ENCODE results near the gene SLC35E1.
"Not testable (repeated sequence)": the region's sequence is repeated elsewhere in the genome, so short reads cannot be mapped to it uniquely, and the experiment has no call there.

The SLC35E1 gene

DNA sequence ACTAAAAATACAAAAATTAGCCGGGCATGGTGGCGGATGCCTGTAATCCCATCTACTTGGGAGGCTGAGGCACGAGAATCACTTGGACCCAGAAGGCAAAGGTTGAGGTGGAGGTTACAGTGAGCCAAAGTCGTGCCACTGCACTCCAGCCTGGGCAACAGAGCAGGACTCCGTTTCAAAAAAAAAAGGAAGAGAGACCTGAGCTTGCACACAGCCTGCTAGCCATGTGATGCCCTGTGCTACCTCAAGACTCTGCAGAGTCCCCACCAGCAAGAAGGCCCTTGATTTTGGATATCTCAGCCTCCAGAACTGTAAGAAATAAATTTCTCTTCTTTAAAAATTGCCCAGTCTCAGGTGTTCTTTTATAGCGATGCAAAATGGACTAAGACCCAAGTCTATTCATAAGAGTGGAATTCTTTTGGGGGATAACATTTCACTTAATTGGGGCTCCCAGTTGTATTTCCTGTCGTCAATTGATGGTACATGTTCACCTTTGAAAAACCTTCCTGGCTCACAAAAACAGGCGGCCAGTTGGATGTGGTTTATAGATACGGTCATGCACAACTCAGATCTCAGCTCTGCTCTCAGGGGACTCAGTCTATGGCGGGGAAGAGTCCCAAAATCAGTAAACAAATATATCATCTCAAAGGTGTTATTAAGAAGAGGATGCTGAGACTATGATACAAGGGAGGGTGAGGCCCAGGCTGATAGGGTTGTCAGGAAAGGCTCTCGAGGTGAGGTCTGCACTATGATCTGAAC is 27.6 kb downstream of the SLC35E1 start:
- no peak for DNase-seq (ENCODE audit: low spot score)

DNA sequence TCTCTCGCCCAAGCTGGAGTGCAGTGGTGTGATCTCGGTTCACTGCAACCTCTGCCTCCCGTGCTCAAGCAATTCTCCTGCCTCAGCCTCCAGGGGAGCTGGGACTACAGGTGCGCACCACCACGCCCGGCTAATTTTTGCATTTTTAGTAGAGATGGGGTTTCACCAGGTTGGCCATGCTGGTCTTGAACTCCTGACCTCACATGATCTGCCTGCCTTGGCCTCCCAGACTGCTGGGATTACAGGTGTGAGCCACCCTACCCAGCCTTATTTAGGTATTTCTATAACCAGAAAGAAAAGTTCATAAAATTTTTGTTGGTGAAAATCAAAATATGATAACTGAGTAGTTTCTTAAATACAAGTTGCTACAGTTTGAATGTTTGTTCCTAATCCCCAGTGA is 28.5 kb downstream of the SLC35E1 start:
- DNase-seq (ENCODE audit: low spot score) = not testable (repeated sequence)

DNA sequence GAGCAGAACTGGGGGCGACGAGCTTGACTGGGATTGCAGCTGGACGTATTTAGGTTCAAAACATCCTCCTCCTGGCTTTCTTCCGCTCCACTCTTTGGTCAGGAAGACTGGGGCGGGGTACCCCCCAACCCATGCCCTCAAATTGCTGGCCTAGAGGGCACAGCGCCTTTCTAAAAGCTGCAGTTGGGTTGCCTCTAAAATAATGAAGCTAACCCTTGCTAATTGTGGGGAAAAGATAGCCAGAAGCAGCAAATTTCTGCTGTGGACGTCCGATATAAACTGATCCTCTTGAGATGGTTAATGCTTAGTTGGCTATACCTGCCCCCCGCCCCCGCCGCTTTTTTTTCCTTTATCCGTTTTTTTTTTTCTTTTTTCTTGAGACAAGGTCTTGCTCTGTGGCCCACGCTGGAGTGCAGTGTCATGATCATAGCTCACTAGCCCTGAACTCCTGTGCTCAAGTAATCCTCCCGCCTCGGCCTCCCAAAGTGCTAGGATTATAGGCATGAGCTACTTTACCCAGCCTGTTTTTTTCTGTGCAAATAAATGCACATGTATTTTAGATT is 29.2 kb downstream of the SLC35E1 start:
- no peak for DNase-seq (ENCODE audit: low spot score)

DNA sequence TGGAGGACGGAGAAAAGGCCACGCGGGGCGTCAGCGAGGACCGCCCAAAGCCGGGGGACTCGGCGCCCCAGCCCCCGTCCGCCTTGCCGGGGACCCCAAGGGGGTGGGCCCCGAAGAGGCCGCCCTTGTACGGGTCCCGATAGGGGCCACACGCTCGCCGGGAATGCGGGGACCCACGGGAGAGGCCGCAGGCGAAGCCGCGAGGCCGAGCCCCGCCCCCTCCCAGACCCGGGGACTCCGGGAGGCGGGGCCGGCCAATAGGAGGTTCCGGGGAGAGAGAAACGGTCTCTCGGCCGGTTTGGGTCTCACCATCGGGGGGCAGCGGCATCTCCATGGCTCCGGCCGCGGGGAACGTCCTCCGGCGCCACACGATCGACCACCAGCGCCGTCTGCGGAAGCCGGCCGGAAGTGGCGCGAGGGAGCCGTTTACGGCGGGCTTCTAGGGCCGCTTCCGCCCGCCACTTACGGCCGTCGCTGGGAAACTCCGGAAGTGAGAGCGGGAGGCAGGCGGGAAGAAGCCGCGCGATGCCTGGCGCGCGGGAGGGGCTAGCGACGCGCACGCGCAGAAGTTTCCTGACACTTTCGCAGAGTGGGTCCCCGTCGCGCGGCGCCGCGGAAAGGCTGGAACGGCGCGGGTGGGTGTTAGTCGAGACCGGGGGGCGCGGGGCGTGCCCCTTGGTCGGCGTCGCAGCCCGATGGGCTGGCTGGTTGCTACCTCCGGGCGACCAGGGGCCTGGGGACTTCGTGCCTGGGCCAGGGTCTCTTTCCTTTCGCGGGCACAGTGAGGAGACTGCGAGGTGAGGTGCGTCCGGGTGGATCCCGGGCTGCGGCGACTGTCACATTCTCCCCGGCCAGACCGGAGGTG is 29.9 kb downstream of the SLC35E1 start, which contains the start of gene CHERP:
Gene CHERP, minus strand, starts transcription at position 393 of the 865 bp plus-strand sequence. Its CDS starts 59 bp downstream, at position 334.
- DNase-seq (ENCODE audit: low spot score) = peak; percentile 89

DNA sequence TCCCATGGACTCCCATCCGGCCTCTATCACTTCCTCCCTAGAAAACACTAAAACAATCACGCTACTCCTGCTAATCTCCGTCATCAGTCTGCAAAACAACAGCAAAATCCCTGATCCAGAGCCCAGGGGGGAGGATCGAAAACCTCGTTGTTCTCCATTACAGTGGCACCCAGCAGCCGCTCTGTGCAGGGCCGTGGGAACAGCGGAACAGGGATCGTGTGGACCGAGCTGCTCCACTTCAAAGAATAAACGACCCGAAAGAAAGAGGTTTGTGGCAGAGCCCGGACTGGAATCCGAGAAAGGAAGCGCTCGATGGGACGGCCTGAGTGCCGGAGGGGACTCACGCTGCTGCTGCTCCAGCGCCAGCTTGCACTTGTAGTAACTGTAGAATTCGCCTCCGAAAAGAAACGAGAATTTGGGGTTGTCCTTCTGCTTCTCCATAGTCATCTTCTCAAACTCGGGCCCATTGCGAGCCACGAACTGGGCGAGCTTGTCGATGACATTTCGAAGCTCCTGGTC is 30.6 kb downstream of the SLC35E1 start:
- DNase-seq (ENCODE audit: low spot score) = no peak

DNA sequence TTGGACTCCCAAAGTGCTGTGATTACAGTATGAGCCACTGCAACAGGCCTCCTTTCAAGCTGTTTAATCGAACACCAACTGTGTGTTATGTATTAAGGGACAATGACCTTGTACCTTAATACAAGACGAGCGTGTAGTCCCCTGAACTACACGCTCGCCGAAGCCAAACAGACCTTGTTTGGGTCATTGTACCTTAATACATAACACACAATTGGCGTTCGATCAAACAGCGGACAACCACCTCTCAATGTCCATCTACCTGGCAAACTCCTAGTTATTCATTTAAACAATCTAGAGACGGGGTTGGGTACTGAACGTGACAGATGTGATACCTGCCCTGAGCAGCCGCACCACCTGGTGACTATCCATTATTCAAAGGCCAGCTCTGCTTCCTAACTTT is 31.3 kb downstream of the SLC35E1 start:
- no peak for DNase-seq (ENCODE audit: low spot score)

DNA sequence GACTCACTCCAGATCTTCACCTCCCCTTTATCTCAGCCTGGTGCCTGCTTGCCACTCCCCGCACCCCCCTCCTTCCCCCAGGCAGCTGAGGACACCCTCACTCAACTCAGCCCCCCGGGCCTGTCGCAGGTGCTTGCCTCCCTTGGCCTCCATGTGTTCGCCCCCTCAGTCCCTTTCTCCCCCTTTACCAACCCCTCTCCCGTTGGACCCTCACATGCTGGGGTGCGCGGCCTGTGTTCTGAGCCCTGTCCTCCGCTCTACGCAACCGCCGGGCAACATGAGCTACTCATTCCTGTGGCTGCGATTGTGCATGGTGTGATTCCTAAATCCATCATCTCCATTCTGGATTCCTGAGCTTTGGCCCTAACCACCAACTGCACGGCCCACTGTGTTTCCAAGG is 35.1 kb downstream of the SLC35E1 start:
- DNase-seq (ENCODE audit: low spot score) = no peak

DNA sequence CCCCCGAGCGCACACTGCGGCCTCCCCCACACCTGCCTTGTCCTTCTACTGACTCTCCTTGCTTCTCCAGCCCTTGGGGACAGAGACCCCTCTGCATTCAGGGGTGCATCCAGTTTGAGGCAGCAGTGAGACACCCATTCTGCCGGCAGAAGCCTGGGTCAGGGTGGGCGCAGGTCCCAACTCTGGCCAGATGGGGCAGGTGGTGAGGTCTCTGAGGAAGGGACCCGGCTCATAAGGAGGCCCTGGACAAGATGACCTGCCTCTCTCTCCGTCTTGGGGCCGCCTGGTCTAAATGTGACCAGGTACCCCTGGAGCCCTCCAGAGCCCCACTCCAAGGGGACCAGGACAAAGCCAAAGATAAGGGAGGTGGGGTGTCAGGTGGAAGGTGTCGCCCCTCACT is 36.1 kb downstream of the SLC35E1 start:
- no peak for DNase-seq (ENCODE audit: low spot score)

DNA sequence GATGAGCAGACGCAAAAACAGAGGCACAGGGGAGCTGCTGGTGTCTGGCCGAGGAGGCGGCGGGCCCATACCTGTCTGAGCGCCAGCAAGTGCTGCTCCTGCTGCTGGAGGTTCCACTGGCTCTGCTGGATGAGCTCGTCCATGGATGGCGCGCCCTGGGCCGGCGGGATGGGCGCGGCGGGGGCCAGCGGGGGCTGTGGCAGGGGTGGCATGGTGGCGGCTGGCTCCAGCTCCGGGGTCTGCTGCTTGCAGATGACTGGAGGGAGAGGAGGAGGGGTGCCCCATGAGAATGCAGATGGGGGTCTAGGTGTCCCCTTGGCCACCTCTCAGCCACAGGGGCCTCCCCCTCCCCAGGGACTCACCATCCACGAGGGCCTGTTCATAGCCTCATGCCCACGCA is 36.8 kb downstream of the SLC35E1 start:
- no peak for DNase-seq (ENCODE audit: low spot score)

DNA sequence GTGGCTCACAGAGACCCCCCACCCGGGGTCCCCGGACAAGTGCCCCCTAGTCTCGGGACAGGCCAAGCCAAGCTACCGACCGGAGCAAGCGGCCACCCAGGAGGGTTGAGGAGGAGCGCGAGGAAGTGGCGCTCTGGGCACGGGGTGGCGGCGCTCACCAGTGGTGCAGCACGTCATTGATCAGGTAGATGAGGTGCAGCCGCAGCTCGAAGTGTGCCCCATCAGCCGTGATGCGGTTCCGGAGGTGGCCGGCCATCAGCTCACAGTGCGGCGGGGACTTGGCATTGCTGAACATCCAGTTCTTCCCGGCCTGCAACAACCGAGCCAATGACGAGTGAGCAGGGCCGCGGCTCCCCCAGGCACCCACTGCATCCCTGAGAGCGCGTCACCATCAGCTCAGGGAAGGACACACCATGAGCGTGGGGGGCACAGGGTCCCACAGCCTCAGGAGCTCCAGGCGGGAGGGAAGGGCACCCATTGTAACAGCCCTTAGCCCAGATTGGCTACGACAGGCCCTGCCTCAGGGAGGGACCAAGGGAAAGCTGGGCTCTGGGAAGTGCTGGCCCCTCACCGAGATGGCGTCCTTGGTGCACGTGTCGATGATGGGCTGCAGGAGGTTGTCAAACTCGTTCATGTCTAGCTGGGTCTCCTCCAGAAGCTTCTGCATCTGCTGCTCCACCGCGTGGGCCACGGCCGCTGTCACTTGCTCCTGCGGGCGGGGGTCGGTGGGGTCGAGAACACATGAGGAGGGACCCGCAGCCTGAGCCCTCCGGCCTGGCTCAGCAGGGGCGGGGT is 39.6 kb downstream of the SLC35E1 start:
- DNase-seq (ENCODE audit: low spot score) = no peak

DNA sequence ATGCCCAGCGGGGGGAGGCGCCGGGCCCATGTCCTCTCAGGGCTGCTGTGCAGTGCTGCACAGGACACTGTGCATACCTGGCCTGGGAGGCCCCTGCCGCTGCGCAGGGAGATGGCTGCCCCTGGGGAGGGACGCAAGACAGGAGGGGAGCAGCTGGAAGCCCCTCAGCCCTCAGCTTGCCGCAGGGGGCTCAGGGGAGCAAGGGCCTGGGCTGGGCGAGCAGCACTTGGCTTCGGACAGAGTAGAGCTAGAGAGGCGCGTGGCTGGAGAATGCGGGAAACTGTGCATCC is 40.9 kb downstream of the SLC35E1 start:
- no peak for DNase-seq (ENCODE audit: low spot score)

DNA sequence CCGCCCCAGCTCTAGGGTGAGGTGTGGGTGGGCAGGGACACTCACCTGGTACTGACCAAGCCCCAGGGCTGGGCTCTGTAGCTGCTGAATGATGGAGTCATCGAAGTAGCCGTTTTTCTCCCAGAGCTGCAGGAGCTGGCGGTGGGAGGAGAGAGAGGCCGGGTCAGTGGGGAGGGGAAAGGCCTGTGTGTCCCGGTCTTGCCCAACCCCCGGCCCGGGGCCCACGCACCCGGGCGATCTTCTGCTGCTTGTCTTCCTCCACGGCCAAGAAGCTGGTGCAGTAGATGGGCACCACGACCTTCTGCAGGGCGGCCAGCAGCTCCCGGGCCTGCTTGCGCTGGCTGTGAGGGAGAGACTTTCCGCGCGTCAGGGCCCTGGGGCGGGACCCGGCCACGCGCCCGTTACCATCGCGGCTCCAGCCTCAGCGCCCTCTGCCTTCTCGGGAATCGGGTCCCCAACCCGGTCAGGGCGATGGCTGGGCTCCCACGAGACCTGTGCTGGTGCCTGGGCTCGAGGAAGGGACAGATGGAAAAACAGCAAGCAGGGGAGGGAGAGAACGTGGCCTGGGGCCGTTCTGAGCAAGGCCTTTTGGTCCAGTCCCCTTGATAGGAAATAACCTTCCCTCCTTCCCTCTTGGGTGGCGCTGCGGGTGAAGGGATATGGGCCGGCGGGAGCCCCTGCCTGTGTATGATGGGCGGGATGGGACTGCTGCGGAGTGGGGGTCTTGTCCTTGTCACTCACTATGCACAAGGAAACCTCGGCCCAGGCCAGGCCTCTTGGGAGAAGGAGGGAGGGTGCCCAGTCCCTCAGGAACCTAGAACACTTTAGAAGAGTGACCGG is 41.5 kb downstream of the SLC35E1 start:
- no peak for DNase-seq (ENCODE audit: low spot score)

DNA sequence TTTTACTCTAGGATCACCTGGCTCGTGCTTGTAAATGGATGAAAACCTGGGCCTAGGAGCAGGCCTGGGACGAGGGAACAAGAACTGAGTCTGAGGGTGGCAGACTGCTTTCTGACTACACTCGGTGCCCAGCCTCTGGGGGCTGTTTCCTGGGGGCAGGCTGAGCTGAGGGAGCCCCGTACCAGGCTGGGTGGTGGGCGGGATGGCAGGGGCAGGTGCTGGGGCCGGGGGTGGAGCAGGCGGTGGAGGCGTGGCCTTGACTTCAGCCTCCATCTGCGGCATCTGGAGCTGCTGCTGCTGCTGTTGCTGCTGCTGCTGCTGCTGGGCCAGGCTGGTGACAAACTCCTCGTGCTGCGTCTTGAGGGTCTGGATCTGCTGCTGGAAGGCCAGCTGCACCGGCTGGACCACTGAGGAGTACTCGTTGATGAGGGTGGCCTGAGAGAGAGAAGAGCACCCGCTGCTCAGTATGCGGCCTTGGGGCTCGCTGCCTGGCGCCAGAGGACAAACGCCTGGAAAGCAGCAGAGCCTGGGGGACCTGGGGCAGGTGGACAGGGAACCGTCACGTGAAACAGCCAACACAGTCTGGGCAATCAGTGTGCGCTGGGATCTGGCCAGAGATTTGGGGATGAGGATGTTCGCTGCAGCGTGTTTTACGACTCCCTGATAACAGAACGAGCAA is 42.6 kb downstream of the SLC35E1 start:
- DNase-seq (ENCODE audit: low spot score) = no peak

DNA sequence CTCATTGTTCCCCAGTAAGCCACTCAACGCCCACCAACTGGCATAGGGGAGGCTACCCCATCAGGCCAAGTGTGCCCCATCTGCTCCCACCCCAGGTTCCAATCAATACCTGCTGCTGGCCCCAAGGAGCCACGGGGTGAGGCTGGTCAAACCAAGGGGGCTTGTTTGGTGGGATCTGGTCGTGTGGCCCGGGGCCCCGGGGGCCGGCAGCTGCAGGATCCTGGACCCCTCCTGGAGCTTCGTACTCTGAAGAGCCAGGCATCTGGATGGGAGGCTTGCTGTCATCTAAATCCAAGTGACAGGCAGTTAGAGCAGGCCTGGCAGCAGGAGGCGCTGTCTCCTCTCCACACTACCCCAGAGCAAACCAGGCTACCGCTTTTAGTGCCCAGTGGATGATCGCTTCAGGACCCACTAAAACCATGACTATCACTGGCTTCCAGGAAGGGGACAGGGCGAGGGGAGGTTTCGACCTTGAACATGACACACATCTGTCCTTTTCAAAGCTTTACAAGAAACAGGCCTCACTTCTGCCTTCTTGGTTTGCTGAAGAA is 44.2 kb downstream of the SLC35E1 start:
- no peak for DNase-seq (ENCODE audit: low spot score)

DNA sequence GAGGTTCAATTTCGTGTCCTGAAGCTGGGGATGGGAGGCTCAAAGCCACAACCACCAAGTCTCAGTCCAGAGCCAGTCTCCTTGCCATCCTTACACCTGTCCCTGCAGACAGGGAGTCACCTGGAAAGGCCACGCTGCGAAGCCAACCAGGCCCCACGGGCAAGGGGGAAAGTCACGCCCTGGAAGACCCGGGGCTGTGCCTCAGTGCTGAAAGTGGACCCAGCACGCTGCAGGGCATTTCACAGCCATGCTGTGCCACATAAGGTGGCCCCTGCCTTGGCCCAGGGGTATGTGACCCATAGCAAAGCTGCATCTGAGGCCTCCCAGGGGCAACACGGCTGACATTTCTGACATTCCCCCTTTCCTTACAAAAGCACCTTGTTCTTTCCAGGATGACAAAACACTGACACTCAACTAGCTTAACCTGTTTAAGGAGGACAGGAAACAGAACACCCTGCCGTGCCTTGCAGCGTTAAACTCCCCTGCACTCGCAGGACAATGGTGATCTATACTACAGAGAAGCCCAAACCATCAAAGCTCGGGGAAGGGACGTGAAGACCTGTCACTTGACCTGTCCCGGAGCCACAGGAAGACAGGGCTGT is 44.8 kb downstream of the SLC35E1 start:
- DNase-seq (ENCODE audit: low spot score) = no peak

DNA sequence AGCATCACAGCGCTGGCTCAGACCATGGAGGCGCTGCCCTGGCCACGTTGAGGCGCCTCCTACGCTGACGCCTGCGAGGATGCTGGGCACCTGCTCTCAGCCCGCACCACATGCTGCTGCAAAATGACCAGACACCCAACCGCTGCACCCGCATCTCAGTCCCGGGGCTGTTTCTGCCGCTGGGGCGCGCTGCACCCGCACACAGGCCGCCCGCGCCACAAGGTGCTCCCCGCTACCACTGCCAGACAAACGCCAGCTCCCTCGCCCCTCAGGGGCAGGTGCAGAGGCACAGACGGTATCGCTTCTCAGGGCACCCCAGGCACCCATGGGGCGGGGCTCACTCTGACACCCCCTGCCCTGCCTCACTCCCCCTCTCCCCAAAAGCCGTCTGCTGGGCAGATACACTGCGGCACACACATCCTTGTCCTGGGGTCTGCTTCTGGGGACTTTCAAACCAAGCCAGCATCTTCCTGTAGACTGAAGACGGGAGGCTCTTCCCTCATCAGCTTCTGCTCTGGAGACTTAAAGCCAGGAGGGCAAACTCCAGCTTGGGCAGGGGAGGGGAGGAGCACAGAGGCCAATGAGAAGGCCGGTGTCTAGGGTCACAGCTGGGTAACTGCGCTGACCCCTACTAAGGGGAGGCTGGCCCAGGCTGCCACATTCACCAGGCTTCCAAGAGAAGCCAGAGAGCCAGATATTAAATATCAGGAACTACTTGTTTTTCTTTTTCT is 46.3 kb downstream of the SLC35E1 start:
- no peak for DNase-seq (ENCODE audit: low spot score)

DNA sequence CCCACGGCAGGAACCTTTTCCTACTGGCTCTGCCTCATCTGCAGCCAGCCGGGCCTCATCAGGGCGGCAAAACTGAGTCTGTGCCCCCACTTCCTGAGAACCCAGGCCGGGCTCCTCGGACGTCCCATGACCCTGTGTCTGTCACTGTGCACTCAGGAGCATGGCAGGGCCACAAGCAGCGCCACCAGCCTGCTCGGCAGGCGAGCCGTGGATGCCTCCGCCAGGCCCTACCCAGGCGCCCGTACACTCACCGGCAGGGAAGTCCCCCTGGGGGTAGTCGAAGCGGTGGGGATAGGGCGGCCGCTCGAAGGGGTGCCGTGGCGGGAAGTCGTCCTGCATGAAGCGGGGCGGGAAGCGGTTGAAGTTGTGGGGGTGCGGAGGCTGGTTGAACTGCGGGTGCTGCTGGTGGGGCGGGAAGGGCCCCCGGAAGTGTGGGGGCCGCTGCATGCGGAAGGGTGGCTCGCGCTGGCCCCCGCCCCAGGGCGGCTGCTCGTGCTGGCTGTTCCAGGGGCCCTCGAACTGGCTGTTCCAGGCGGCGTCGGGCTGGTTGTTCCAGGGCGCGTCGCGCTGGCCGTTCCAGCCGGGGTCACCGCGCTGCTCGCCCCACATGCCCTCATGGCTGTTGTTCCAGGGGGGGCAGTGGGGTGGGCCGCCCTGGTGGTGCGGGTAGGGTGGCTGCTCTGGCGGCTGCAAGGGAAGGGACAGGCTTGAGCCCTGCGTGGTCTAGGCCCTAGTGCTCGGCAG is 47.1 kb downstream of the SLC35E1 start:
- no peak for DNase-seq (ENCODE audit: low spot score)
